GM19328 (cell line): ENCODE measurements around the gene PXDN.

Experiments used
- ATAC-seq: cut with Tn5 transposase; IDR thresholded peaks from one replicate; pipeline ENCODE4 v1.9.1; 2021; ENCODE audit warnings: mild to moderate bottlenecking, moderate library complexity; ENCODE audit not compliant: unreplicated experiment

Gene PXDN

DNA sequence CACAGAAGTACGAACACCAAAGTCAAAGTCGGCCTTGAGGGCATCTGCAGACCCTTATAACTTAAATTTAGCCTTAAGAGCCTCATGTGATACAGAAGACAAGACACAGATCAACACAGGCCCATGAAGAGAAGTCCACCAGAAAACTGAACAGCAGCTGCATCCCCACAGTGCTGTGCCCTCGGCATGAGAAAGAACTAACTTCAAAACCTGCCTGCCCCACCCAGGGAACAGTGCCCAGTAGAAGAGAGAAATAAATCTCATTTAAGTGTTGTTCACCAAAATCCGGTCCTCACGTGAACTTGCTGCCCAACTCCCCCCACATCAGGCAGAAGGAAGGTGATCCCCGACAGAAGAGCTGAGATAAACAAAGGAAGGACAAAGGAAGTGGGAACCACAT, 73.7 kb downstream of the PXDN start:
- ATAC-seq = no peak

DNA sequence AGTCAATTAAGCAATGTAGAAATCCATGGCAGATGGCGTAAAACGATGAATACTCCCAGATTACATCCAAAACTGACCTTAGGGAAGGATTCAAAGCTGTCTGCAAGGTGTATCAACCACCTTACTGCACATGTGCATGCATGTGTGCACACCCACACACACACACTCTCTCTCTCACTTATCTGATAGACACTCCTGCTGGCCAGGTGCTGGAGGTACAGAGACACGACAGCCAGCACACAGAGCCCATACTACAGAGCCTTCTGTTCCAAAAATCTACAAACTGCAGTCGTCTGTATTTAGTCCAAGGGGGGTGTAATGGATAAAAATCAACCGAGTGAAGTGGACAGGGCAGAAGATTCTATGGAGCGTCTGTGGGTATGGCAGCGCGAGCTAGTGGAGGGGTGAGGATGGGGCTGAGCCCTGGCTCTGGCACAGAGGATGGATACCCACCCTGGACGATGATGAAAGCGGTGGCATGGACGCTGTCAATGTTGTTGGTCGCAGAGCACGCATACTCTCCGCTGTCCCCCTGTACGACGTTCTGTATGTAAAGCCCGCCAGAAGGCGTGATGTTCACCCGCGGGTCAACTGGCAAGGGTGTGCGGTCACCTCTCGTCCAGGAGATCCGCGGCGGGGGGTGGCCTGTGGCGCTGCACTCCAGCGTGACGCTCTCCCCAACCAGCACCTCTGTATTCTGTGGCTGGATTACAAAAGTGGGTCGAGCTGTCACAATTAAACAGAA, 78.4 kb downstream of the PXDN start:
- ATAC-seq = no peak

- no peak for ATAC-seq
Measured at GRCh38 chr2:1664698-1665097, 79.6 kb downstream of the PXDN start.

DNA sequence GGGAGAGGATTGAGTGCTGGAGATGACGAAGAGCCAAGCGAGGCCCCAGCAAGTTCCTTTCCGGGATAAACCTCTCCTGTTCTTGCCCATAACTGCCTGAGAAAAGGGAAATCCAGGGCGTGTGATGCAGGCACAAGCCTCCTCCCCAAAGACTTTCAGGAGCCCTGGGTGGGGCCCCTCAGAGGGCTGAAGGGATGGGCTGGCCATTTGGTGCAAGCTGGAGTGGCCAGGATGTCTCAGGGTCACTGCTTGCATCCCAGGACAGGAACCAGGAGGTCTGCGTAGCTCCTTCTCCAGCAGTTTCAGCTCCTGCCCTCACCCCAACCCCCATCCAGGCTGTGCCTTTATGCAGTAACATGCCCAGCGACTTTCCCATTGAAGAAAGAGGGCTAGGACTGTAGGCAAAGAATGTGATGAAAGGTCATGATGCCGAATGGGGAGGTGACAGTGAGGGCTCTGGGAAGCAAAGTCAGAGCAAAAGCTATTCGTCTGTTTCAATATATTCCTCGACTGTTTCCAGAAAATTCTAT, 80.2 kb downstream of the PXDN start:
- no peak for ATAC-seq

GRCh38 chr2:1663621-1664020, 80.7 kb downstream of the PXDN start:
- ATAC-seq = no peak

GRCh38 chr2:1662606-1663180, 81.6 kb downstream of the PXDN start:
- no peak for ATAC-seq

GRCh38 chr2:1661891-1662605, 82.3 kb downstream of the PXDN start:
- ATAC-seq = no peak

- ATAC-seq = no peak
Measured at GRCh38 chr2:1660656-1661640, 83.4 kb downstream of the PXDN start.

DNA sequence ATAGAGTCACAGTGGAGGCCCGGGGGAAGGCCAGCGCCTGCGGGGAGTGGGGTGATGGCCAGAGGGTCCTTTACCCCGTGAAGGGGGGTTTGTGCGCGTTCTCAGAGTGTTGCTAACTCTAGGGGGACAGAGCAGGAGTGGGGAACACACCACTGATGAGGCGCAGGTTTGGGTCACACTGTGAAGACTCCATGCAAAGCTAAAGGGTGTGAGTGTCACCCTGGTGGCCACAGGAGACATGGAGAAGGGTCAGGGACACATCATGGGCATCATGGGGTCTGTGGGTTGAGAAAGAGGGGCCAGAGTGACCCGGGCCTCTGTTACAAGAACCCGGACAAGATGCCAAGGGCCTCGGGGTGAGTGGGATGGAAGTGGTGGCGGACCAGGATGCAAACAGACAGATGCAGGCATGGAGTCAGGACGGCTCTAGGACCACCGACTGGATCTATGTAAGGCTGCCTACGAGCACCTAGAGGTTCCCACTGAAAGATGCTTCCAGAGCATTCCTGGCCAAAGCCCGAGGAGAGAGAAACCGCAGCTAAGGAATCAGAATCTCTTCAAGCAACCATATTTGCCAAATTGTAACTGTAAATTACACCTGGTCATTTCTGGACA, 84.3 kb downstream of the PXDN start:
- ATAC-seq = no peak

GRCh38 chr2:1658394-1659151, 85.7 kb downstream of the PXDN start:
- no peak for ATAC-seq

DNA sequence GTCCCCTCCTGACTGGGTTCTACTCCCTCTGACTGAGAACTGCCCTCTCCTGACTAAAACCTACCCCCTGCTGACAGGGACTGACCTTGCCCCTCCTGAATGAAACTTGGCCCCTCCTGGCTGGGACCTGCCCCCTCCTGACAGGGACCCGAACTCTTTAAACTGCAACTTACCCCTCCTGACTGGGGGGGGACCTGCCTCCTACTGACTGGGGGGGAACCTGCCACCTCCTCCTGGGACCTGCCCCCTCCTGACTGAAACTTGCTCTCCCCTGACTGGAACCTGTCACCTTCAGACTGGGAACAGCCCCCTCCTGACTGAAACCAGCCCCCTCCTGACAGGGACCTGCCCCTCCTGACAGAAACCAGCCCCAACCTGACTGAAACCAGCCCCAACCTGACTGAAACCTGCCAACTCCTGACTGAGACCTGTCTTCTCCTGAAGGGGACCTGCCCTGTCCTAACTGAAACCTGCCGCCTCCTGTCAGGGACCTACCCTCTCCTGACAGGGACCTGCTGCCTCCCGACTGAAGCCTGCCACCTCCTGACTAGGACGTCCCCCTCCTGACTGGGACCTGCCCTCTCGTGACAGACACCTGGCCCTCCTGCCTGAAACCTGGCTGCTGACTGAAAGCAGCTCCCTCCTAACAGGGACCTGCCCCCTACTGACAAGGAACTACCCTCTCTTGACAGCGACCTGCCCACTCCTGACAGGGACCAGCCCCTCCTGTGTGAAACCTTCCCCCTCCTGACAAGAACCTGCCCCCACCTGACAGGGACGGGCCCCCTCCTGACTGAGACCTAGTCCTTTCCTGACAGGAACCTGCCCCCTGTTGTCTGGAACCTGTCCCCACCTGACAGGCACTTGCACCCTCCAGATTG, 87.1 kb downstream of the PXDN start:
- no peak for ATAC-seq

GRCh38 chr2:1656326-1656960, 87.9 kb downstream of the PXDN start:
- no peak for ATAC-seq

DNA sequence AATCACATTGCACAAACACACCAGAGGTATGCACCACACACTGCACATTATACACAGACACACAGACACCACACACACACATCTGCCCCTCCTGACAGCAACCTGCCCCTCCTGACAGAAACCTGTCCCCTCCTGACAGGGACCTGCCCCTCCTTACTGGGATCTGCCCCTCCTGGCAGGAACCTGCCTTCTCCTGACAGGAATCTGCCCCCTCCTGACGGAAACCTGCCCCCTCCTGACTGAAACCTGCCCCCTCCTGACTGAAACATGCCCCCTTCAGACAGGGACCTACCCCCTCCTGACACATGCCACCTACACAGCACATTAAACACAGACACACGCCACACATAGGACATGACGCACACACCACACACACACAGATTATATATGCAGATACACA, 88.9 kb downstream of the PXDN start:
- ATAC-seq = no peak

DNA sequence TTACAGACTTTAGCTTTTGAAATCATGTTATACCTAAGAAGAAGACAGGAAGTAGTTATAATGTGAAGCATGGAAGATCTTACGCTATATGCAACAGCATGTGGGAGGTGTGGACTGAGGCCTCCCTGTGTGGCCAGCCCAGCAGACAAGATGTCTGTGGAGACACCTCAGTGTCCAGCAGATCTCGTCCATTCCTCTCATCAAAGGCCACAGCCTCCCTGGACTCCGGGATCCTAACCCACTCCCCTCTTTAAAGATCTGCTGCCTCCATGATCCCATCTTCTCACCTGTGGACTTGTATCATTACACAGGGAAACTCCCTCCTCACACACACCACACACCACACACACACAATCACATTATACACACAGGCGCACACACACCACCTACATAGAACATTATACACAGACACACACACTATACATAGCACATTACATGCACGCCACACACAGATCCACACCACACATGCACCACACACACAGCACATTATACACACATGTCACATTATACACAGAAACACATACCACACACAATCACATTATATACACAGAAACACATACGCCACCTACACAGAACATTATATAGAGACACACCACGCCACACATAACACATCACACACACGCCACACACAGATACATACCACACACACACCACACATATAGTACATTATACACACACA, 89.5 kb downstream of the PXDN start:
- ATAC-seq = no peak

- no peak for ATAC-seq
Measured at GRCh38 chr2:1653956-1654695, 90.2 kb downstream of the PXDN start.

DNA sequence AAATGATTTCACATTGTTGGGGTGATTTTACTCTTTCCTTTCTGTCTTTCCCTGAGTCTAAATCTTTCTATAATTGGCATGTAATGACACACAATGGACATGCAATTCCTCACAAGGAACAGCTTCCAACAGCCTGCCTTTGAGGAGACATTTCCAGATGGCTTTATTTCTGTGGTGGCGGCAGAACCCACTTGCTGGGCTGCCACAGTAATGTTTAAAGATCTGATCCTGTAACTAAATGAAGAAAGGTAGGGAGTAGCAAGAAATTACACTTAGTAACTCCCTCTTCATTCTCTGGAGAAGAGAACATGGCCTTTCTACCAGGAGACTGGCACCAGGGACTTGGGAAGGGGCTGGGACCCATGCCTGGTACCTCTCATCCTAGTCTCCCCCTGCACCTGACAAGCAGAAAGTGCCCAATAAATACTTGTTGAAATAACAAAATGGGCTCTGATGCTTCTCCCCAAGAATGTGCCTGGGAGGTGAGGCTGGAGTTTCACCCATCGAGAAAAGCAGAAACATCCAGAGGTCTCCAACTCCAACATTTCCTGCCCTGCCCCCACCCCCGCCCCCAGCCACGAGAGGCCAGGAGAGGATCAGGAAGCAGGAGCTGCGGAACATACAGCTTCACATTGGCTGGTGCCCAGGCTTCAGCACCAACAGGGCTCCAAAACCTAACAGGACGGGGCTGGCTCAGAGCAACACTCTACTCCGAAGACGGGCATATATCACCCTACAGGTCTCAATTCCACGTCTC, 92.1 kb downstream of the PXDN start:
- no peak for ATAC-seq
